GM12801 (cell line): ENCODE measurements around the gene TMEM38A.

Source experiments
- CTCF ChIP-seq: IDR thresholded peaks from one replicate; pipeline ENCODE4 v1.5.1; 2011; ENCODE audit warnings: control low read depth; ENCODE audit not compliant: insufficient read length; ENCODE audit errors: extremely low read depth

Gene TMEM38A

GRCh38 chr19:16620018-16620417 is 40.9 kb upstream of the TMEM38A start:
- no peak for TF ChIP-seq CTCF

- no peak for TF ChIP-seq CTCF
Observed at GRCh38 chr19:16620584-16620983, 40.4 kb upstream of the TMEM38A start.

GRCh38 chr19:16621165-16621800 is 39.7 kb upstream of the TMEM38A start:
- TF ChIP-seq CTCF = no peak

- TF ChIP-seq CTCF = no peak
Observed at GRCh38 chr19:16623066-16623465, 37.9 kb upstream of the TMEM38A start.

GRCh38 chr19:16623576-16623975 is 37.4 kb upstream of the TMEM38A start:
- TF ChIP-seq CTCF = no peak

- TF ChIP-seq CTCF = no peak
Observed at GRCh38 chr19:16624236-16624635, 36.7 kb upstream of the TMEM38A start.

GRCh38 chr19:16625163-16625958 is 35.6 kb upstream of the TMEM38A start:
- no peak for TF ChIP-seq CTCF
